Measurements from ENCODE around the gene NUTM1.
"Not testable (repeated sequence)": the region's sequence is repeated elsewhere in the genome, so short reads cannot be mapped to it uniquely, and the experiment has no call there.

NUTM1 gene

DNA sequence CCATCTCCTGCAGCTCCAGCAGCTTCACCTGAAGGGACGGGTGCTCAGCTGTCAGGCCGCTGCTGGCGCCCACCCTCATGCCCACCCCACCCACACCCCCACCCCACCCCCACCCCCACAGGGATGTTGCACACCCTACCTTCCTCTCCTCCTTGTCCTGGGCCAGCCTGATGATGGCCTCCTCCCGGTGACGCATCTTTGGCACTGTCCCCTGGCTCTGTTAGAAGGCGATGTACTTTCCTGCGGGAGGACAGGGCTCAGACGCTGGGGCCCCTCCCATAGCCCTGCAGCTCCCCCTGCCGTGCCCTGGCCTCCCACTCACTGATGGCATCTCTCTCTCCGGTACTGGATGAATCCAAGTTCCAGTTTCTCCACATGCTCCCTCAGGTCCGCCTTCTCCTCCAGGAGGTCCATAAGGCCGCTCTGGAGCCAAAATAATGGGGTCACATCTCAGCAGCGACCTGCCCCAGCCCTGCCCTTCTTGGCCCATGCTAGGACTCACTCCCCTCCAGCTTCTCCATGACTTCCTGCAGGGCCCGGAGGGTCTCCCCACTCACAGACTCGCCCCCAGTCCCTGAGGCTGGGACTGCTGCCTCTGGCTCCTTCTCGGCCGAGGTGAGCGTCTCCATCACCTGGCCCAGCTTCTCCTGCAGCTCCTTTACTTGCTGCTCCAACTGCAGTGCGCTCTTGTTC is 38.9 kb downstream of the NUTM1 start:
- H3K4me1 Mint-ChIP-seq (ENCODE audit: low read depth); H3K36me3 Mint-ChIP-seq (ENCODE audit: low read depth); H3K4me3 Mint-ChIP-seq; H3K27ac Mint-ChIP-seq; H3K9me3 Mint-ChIP-seq; H3K27me3 Mint-ChIP-seq; intact Hi-C loops (cut with micrococcal nuclease): not testable (repeated sequence)

DNA sequence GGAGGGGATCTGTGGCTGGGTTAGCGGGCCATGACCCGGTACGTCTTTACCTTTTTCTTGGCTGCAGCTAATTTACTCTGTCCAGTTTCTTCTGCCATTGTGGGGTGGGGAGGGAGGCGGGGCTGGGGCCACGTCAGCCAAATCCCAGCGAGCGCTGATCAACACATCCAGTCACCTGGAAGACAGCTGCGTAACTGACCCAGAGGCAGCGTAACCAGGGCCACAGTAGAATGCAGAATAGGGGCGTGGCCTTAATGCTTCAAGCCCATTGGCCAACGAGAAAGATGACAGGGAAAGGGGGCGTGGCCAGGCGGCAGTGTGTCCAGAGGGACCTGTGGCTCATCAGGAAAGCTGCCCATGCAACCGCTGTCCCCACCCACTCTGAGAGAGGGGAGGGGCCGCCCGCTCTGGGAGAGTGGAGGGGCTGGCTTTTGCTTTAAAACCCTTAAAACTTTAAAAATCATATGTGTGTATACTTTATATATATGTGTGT is 46.5 kb downstream of the NUTM1 start:
- H3K9me3 Mint-ChIP-seq; intact Hi-C loops (cut with micrococcal nuclease); H3K27me3 Mint-ChIP-seq; H3K27ac Mint-ChIP-seq; H3K4me3 Mint-ChIP-seq; H3K36me3 Mint-ChIP-seq (ENCODE audit: low read depth); H3K4me1 Mint-ChIP-seq (ENCODE audit: low read depth): not testable (repeated sequence)

DNA sequence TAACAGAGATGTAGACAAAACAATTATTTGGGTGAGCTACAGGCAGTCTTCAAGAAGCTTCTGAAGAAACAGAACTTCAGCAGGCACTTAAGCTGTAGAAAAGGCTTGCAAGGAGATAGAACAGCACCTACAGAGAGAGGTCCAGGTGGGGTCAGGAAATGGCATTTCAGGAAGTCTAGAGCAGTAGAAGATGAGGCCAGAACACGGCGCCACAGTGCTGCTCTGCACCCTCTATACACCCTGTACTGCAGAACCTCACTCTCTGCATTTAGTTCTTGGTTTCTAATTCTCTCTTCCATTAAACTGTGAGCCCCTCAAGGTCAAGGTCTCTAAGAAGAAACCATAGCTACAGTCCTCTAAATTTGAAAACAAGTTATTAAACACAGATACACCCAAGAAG is 49.9 kb downstream of the NUTM1 start:
- not testable (repeated sequence) for H3K4me1 Mint-ChIP-seq (ENCODE audit: low read depth)

DNA sequence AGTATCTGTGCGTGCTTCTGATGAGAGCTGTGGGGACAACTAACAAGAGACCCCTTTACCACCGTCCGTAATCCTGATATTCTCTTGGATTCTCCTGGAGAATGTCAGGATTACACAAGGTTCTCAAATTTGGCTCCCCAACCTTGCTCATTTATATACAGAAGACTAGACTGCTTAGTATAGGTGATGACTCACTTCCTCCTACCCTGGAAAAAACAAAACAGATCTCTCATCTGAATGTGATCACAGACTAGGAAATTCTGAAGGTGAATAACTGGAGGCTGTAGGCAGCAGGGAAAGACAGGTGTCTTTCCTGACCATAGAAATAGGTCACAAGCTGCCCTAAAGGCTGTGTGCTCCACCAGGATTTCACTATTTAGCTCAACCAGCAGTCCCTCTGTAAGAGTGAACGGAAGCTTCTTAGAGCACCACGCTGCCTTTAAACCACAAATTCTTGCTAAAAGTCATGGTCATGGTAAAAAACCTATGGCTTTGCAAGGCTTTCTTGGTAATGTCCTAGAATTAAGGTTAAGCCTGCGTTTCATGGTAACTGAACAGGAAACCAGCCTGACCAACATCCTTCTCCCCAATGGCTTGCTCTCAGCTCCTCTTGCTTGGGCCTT is 54.6 kb downstream of the NUTM1 start:
- intact Hi-C loops (cut with micrococcal nuclease); H3K36me3 Mint-ChIP-seq (ENCODE audit: low read depth); H3K4me1 Mint-ChIP-seq (ENCODE audit: low read depth); H3K4me3 Mint-ChIP-seq; H3K27ac Mint-ChIP-seq; H3K27me3 Mint-ChIP-seq; H3K9me3 Mint-ChIP-seq: not testable (repeated sequence)

More for the DNA sequence above, 49.9 kb downstream of the NUTM1 start:
- H3K27ac Mint-ChIP-seq; H3K4me3 Mint-ChIP-seq; intact Hi-C loops (cut with micrococcal nuclease); H3K36me3 Mint-ChIP-seq (ENCODE audit: low read depth); H3K9me3 Mint-ChIP-seq; H3K27me3 Mint-ChIP-seq: not testable (repeated sequence)

DNA sequence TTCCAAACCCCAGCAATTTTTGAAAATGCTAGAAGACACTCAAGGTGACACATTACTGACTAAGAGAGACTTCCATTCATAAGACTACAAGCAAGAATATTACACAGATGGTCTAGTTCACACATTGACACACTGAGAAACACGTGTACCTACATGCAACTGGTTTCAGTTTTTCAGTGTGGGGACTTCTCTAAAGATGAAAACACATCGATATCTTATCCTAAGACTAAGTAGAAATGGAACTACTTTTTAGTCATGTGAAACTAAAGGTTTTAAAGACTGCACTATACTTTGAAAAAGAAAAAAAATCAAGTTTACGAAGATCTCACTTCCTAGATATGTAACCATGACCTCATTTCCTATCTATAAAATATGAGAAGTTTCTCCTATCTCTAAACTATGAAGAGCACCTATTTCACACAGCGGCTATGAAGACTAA is 60.1 kb downstream of the NUTM1 start:
- H3K27me3 Mint-ChIP-seq; H3K4me1 Mint-ChIP-seq (ENCODE audit: low read depth); intact Hi-C loops (cut with micrococcal nuclease); H3K4me3 Mint-ChIP-seq; H3K36me3 Mint-ChIP-seq (ENCODE audit: low read depth); H3K9me3 Mint-ChIP-seq; H3K27ac Mint-ChIP-seq: not testable (repeated sequence)

DNA sequence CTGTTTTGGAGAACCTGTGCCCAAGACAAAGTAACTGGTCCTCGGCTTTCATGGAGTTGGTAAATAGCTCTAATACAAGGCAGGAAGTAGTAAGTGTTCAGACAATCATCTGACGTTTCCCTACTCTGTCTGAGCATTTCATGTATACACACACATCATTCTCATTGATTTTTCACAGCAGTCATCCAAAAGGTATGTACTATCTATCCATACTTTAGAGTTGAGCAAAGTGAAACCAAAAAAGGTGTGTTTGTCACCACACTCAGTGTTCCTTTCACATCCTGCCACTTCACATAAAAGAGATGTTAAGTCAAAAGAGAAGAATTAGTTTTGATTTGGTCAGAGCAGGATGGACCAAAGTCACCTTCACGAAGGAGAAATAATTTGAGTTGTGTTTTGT is 60.8 kb downstream of the NUTM1 start:
- H3K9me3 Mint-ChIP-seq; H3K27ac Mint-ChIP-seq; H3K36me3 Mint-ChIP-seq (ENCODE audit: low read depth); H3K4me1 Mint-ChIP-seq (ENCODE audit: low read depth); H3K4me3 Mint-ChIP-seq; intact Hi-C loops (cut with micrococcal nuclease); H3K27me3 Mint-ChIP-seq: not testable (repeated sequence)

All from dendritic cell treated with granulocyte-macrophage colony-stimulating factor and Interleukin-4, amounts not matched to agents 40 ng/mL and 50 ng/mL, for 4 days (primary cell).